Subcutaneous adipose tissue (tissue), 4 donors: ENCODE measurements around the gene SYT14. TPM values are rescaled to one million over a fixed set of nuclear protein-coding genes. Genes with fewer than 3 reads are reported as not detected.

ENCODE experiments used
- CTCF ChIP-seq: fragments of 450-650 bp; IDR thresholded peaks from one replicate; pipeline ENCODE4 v1.5.1; 2016; ENCODE audit warnings: low read depth, mild to moderate bottlenecking, control low read depth, antibody characterized with exemption, moderate library complexity
- total RNA-seq, 4 donors: library from RNA; depleted of rRNA; stranded (reverse); fragments of >200 nt; gene quantifications; one replicate each; pipeline ENCODE4 v1.1.0, GENCODE V29; 2016

Gene SYT14
- total RNA-seq, 4 donors from 2014 or later, result not detected

DNA sequence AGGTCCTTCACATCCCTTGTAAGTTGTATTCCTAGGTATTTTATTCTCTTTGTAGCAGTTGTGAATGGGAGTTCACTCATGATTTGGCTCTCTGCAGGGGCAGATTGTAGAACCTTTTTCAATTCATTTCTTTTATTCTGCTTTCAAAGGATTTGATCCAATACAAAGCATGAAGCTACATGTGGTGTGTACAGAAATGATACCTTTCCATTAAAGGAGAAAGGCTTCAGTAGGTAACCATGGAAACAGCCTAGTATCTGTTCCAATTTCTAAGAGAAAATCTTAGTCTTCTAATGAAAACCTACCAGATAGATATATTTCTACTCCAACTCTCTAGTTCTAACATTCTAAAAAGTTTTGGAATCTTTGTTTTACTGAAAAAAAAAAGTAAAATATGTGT, 105.0 kb downstream of the SYT14 start:
- no peak for TF ChIP-seq CTCF

- no peak for TF ChIP-seq CTCF
Observed at GRCh38 chr1:210049616-210050015, 111.6 kb downstream of the SYT14 start.

GRCh38 chr1:210053126-210053525, 115.1 kb downstream of the SYT14 start:
- TF ChIP-seq CTCF, result no peak

DNA sequence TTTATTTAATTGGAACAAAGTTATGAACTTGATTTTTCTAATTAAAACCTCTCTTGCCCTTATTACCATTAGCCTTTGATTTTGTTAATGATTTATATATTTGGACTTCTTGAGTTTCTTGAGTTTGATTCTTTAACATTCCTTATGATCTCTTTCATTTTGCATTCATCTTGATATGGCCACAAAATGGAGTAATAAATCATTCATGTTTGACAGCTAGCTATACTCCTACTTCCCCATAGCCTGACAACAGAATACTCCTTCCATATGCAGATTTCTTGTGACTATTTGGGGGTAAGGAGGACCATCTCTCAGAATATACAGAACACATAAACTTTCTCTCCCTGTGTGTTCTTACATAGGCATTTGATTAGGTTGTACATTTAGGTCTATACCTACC, 119.6 kb downstream of the SYT14 start:
- TF ChIP-seq CTCF, result no peak

- no peak for TF ChIP-seq CTCF
Observed at GRCh38 chr1:210061992-210062391, 124.0 kb downstream of the SYT14 start.

- no peak for TF ChIP-seq CTCF
Observed at GRCh38 chr1:210070531-210070930, 132.5 kb downstream of the SYT14 start.

GRCh38 chr1:210072129-210072528, 134.1 kb downstream of the SYT14 start:
- TF ChIP-seq CTCF, result no peak
